CD4-positive, CD25-positive, alpha-beta regulatory T cell (primary cell): ENCODE data around the gene RAB40B. TPM values are rescaled to one million over a fixed set of nuclear protein-coding genes. Genes with fewer than 3 reads are reported as not detected.

Source experiments
- ATAC-seq, 2 donors: fragments of 150-1000 bp; cut with Tn5 transposase; one replicate each; pipeline ENCODE4 v1.10.0; 2021; ENCODE audit warnings: low read depth in 2 of 2, moderate number of reproducible peaks in 2 of 2, moderate library complexity in 1 of 2
- DNase-seq, 3 donors: peaks; one replicate each; pipeline versions ENCODE4 v3.0.0 to v3.0.0-alpha.2; 2012 to 2022; ENCODE audit warnings: mixed read lengths in 1 of 3
- H3K27ac ChIP-seq: one replicate; pipeline ENCODE4 v1.7.0; 2013; ENCODE audit warnings: mild to moderate bottlenecking, low read length; ENCODE audit not compliant: insufficient read depth, poor library complexity, severe bottlenecking
- H3K27me3 ChIP-seq: one replicate; pipeline ENCODE4 v1.7.0; 2013; ENCODE audit warnings: low read length; ENCODE audit not compliant: control insufficient read depth, insufficient read depth
- H3K36me3 ChIP-seq: one replicate; pipeline ENCODE4 v1.7.0; 2013; ENCODE audit warnings: mild to moderate bottlenecking, low read length, moderate library complexity; ENCODE audit not compliant: control insufficient read depth, insufficient read depth
- H3K4me1 ChIP-seq: 2 replicates; pipeline ENCODE4 v1.7.0; 2013; ENCODE audit warnings: mild to moderate bottlenecking, low read length; ENCODE audit not compliant: insufficient read depth, control insufficient read depth, poor library complexity, severe bottlenecking
- H3K4me3 ChIP-seq: one replicate; pipeline ENCODE4 v1.7.0; 2013; ENCODE audit warnings: low read depth, mild to moderate bottlenecking, low read length, moderate library complexity
- H3K9me3 ChIP-seq, 2 experiments: 1 replicate in 1 of 2; 2 replicates in 1 of 2; pipeline ENCODE4 v1.7.0; 2013; ENCODE audit warnings: low read length in 2 of 2, mild to moderate bottlenecking in 1 of 2, moderate library complexity in 1 of 2; ENCODE audit not compliant: control insufficient read depth in 2 of 2
- H3K27ac Mint-ChIP-seq, 3 donors: one replicate each; pipeline ENCODE4 v1.8.0; 2020 to 2022; ENCODE audit warnings: mild to moderate bottlenecking in 3 of 3, mixed read lengths in 3 of 3, moderate library complexity in 2 of 3
- H3K27me3 Mint-ChIP-seq: one replicate; pipeline ENCODE4 v1.8.0; 2022; ENCODE audit warnings: mild to moderate bottlenecking, mixed read lengths
- H3K36me3 Mint-ChIP-seq: one replicate; pipeline ENCODE4 v1.8.0; 2020; ENCODE audit warnings: mixed read lengths
- H3K4me1 Mint-ChIP-seq, 4 donors: one replicate each; pipeline ENCODE4 v1.8.0; 2020 to 2022; ENCODE audit warnings: mixed read lengths in 4 of 4, mild to moderate bottlenecking in 1 of 4
- H3K4me3 Mint-ChIP-seq, 4 donors: one replicate each; pipeline ENCODE4 v1.8.0; 2020 to 2022; ENCODE audit warnings: mild to moderate bottlenecking in 4 of 4, mixed read lengths in 4 of 4, moderate library complexity in 3 of 4
- H3K9me3 Mint-ChIP-seq, 7 donors: one replicate each; pipeline ENCODE4 v1.8.0; 2020 to 2022; ENCODE audit warnings: mixed read lengths in 7 of 7, mild to moderate bottlenecking in 3 of 7, moderate library complexity in 2 of 7
- polyA plus RNA-seq, 4 donors: library from polyadenylated mRNA; unstranded; fragments of 300-500 nt; fragmentation: Illumina TruSeq; gene quantifications; one replicate each; pipeline ENCODE4 v1.2.3, GENCODE V29; 2021
- total RNA-seq: library from RNA; stranded (reverse); gene quantifications from one replicate; pipeline ENCODE4 v1.2.3, GENCODE V29; 2022

RAB40B gene
- total and polyA plus RNA-seq, 5 donors from 2014 or later: 2.2 to 5.3 (median 4.1) TPM

GRCh38 chr17:82623707-82624106 is 74.8 kb downstream of the RAB40B start:
- no peaks in the 10 kb centered on the region for H3K27me3 ChIP-seq
- Mint-ChIP-seq H3K27ac (no peak overlapping the region), H3K9me3 (peaks cover 0 to 1% (median 0%) of the 10 kb centered on the region in 7 donors), H3K36me3 (peaks cover 29% of the 10 kb centered on the region), H3K27me3 (no peaks in the 10 kb centered on the region), H3K4me1 (no peaks in the 10 kb centered on the region), H3K4me3 (no peak overlapping the region)
- H3K36me3 ChIP-seq: peaks cover 81% of the 10 kb centered on the region
- no peak overlapping the region for H3K4me3 ChIP-seq
- no peaks in the 10 kb centered on the region for H3K9me3 ChIP-seq
- H3K4me1 ChIP-seq: no peaks in the 10 kb centered on the region
- ATAC-seq: no peak
- DNase-seq: no peak
- H3K27ac ChIP-seq: no peak overlapping the region

GRCh38 chr17:82619641-82620040 is 78.9 kb downstream of the RAB40B start:
- DNase-seq (no peak), ATAC-seq (no peak)
- Mint-ChIP-seq H3K9me3 (peaks cover 0 to 1% (median 0%) of the 10 kb centered on the region in 7 donors), H3K27ac (peak overlapping the region in 1 of 3 donors; percentile 79), H3K36me3 (peaks cover 44% of the 10 kb centered on the region), H3K27me3 (no peaks in the 10 kb centered on the region), H3K4me3 (no peak overlapping the region), H3K4me1 (no peaks in the 10 kb centered on the region)
- H3K9me3 ChIP-seq: no peaks in the 10 kb centered on the region
- peaks cover 84% of the 10 kb centered on the region for H3K36me3 ChIP-seq
- H3K27me3 ChIP-seq: no peaks in the 10 kb centered on the region
- no peaks in the 10 kb centered on the region for H3K4me1 ChIP-seq
- no peak overlapping the region for H3K27ac ChIP-seq
- no peak overlapping the region for H3K4me3 ChIP-seq

GRCh38 chr17:82619211-82619610 is 79.3 kb downstream of the RAB40B start:
- DNase-seq (no peak), ATAC-seq (no peak)
- Mint-ChIP-seq H3K27ac (no peak overlapping the region), H3K4me1 (peaks cover 0 to 2% (median 0%) of the 10 kb centered on the region in 4 donors), H3K4me3 (no peak overlapping the region), H3K9me3 (peaks cover 0 to 1% (median 0%) of the 10 kb centered on the region in 7 donors), H3K27me3 (no peaks in the 10 kb centered on the region), H3K36me3 (peaks cover 48% of the 10 kb centered on the region)
- Histone ChIP-seq H3K27ac (no peak overlapping the region), H3K9me3 (no peaks in the 10 kb centered on the region), H3K36me3 (peaks cover 87% of the 10 kb centered on the region), H3K27me3 (no peaks in the 10 kb centered on the region), H3K4me1 (no peaks in the 10 kb centered on the region), H3K4me3 (no peak overlapping the region)

- ATAC-seq (no peak), DNase-seq (no peak)
- Mint-ChIP-seq H3K9me3 (peaks cover 0 to 1% (median 0%) of the 10 kb centered on the region in 7 donors), H3K4me1 (peaks cover 0 to 2% (median 0%) of the 10 kb centered on the region in 4 donors), H3K27ac (no peak overlapping the region), H3K4me3 (no peak overlapping the region), H3K27me3 (no peaks in the 10 kb centered on the region), H3K36me3 (peaks cover 40% of the 10 kb centered on the region)
- Histone ChIP-seq H3K27ac (no peak overlapping the region), H3K9me3 (no peaks in the 10 kb centered on the region), H3K4me1 (no peaks in the 10 kb centered on the region), H3K36me3 (peaks cover 63% of the 10 kb centered on the region), H3K27me3 (no peaks in the 10 kb centered on the region), H3K4me3 (no peak overlapping the region)
These were observed 82.3 kb downstream of the RAB40B start for GRCh38 chr17:82616021-82616711.

GRCh38 chr17:82615084-82616020 is 83.1 kb downstream of the RAB40B start:
- no peaks in the 10 kb centered on the region for H3K27me3 Mint-ChIP-seq
- Histone ChIP-seq H3K4me1 (no peaks in the 10 kb centered on the region), H3K36me3 (peaks cover 55% of the 10 kb centered on the region), H3K27ac (no peak overlapping the region), H3K27me3 (no peaks in the 10 kb centered on the region), H3K9me3 (no peaks in the 10 kb centered on the region), H3K4me3 (no peak overlapping the region)
- peaks cover 35% of the 10 kb centered on the region for H3K36me3 Mint-ChIP-seq
- H3K4me3 Mint-ChIP-seq: no peak overlapping the region
- no peak overlapping the region for H3K27ac Mint-ChIP-seq
- H3K9me3 Mint-ChIP-seq: no peaks in the 10 kb centered on the region
- ATAC-seq: no peak
- DNase-seq: no peak
- H3K4me1 Mint-ChIP-seq: peaks cover 0 to 2% (median 0%) of the 10 kb centered on the region in 4 donors

- Histone ChIP-seq H3K4me3 (no peak overlapping the region), H3K4me1 (no peaks in the 10 kb centered on the region), H3K27ac (no peak overlapping the region), H3K36me3 (peaks cover 53% of the 10 kb centered on the region), H3K9me3 (no peaks in the 10 kb centered on the region), H3K27me3 (no peaks in the 10 kb centered on the region)
- ATAC-seq (no peak), DNase-seq (no peak)
- Mint-ChIP-seq H3K27ac (no peak overlapping the region), H3K4me1 (peaks cover 0 to 4% (median 0%) of the 10 kb centered on the region in 4 donors), H3K36me3 (peaks cover 38% of the 10 kb centered on the region), H3K27me3 (no peaks in the 10 kb centered on the region), H3K9me3 (no peaks in the 10 kb centered on the region), H3K4me3 (no peak overlapping the region)
These were observed 84.3 kb downstream of the RAB40B start for GRCh38 chr17:82614095-82614631.

GRCh38 chr17:82613283-82614094 is 85.0 kb downstream of the RAB40B start:
- Histone ChIP-seq H3K4me1 (no peaks in the 10 kb centered on the region), H3K27me3 (no peaks in the 10 kb centered on the region), H3K4me3 (no peak overlapping the region), H3K27ac (no peak overlapping the region), H3K9me3 (no peaks in the 10 kb centered on the region), H3K36me3 (peaks cover 51% of the 10 kb centered on the region)
- DNase-seq: no peak
- Mint-ChIP-seq H3K27ac (peak overlapping the region in 1 of 3 donors; percentile 56), H3K36me3 (peaks cover 31% of the 10 kb centered on the region), H3K4me1 (peaks cover 0 to 4% (median 1%) of the 10 kb centered on the region in 4 donors), H3K27me3 (no peaks in the 10 kb centered on the region), H3K4me3 (no peak overlapping the region), H3K9me3 (no peaks in the 10 kb centered on the region)
- no peak for ATAC-seq
